HG02943 (cell line): ENCODE measurements around the gene EMC6.
"Not testable (repeated sequence)": the region's sequence is repeated elsewhere in the genome, so short reads cannot be mapped to it uniquely, and the experiment has no call there.

Source experiments
- ATAC-seq: cut with Tn5 transposase; IDR thresholded peaks from one replicate; pipeline ENCODE4 v1.9.1; 2021; ENCODE audit warnings: mild to moderate bottlenecking, low read depth, moderate library complexity; ENCODE audit not compliant: unreplicated experiment

Gene EMC6

DNA sequence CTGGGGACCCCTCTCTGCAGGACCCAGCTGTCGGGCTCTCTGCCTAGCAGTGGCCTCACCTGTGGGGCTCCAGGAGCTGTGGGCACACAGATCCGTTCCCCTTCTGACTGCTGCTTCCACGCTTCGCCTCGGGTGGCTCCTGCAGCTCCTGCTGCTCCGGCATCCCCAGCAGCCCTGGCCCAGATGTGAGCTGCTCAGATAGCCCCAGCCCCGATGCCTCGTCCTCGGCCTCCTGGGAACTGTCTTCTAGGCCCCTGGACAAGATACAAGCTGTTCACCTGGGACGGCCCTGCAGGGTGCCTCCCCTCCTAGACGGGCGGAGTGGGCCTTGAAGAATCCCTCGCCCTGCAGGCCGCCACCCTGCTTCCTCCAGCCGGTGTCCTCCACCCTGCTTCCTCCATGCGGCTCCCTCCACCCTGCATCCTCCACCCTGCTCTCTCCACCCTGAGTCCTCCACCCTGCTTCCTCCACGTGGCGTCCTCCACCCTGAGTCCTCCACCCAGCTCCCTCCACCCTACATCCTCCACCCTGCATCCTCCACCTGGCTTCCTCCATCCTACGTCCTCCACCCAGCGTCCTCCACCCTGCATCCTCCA is 11.0 kb downstream of the EMC6 start:
- ATAC-seq: no peak

- ATAC-seq: no peak
These were observed 12.4 kb downstream of the EMC6 start for GRCh38 chr17:3681057-3681456.

- no peak for ATAC-seq
These were observed 13.0 kb downstream of the EMC6 start for GRCh38 chr17:3681565-3681964.

DNA sequence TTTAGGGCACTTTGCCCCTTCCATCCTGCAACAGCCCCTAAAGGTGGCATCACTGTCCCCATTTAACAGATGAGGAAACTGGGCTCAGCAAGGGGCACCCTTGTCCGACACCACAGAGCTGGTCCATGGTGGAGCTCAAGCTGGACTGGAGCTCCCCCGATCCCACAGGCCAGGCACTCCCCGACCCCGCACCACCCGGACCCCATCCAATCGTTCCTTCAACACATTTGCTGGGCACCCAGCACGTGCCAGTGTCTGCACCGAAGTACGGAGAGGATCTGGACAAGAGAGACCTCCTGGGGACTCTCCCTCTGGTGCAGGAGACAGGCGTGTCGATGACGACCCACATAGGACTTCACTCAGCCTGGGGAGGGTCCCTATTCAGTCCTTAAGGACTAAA is 13.4 kb downstream of the EMC6 start:
- ATAC-seq: no peak

DNA sequence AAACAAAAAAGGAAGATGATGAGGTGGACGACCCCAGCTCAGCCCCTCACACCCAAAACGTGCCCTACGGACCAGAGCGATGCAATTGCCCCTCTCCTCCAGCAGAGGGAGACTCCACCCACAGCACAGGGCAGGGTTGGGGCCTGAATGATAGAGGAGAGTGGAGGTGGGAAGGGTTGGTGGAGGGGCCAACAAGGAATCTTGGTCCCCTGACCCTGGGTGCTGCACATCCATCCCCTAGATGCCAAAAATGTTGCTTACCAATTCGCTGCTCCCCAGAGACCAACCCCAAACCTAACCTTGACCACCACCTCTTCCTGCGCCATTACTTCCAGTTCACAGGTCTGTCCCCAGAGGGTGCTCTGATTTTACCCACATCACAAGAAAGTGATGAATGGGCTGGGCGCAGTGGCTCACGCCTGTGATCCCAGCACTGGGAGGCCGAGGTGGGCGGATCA is 14.5 kb downstream of the EMC6 start:
- no peak for ATAC-seq

DNA sequence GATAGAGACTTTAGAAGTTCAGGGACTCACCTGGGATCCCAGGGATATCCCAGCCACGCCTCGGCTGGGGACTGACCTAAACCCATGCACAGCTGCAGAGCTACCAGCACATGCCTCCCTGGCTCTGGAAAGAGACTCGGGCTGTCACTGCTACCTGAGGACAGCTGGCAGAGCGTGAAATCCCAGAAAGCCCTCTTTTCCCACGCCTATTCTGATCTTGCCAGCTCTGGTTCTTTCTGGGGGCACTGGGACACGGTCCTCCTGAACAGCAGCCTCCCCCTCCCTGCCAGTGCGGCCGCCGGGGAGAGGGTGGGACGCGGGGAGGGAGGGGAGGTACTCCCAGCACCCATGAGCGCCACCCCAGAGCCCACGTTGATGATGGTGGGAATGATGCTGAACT is 16.6 kb downstream of the EMC6 start:
- ATAC-seq: no peak

DNA sequence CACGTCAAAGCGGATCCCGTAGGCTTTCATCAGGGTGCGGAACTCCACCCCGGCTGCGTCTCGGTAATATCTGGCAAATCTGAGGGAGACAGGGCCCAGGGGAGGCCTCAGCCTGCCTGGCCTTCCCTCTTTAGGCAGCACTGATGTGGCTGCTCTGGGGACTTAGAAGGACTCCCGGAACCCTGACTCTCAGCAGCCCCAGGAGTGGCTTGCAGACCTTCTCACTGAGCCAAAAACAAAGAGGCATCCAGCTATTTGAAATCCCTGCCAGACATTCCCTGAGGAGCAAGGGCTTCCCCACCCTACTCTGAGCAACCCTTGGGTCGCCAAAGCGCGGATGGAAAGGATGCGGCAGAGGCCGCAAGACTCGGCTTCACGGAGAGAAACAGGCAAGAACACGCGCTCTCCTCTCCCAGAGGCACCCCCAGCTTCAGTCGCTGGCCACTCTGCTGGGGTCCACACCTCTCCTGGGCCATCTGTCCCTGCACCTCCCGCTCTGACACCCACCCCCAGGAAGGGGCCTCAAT is 19.5 kb downstream of the EMC6 start:
- no peak for ATAC-seq

GRCh38 chr17:3688852-3689261 is 20.2 kb downstream of the EMC6 start:
- ATAC-seq: no peak

DNA sequence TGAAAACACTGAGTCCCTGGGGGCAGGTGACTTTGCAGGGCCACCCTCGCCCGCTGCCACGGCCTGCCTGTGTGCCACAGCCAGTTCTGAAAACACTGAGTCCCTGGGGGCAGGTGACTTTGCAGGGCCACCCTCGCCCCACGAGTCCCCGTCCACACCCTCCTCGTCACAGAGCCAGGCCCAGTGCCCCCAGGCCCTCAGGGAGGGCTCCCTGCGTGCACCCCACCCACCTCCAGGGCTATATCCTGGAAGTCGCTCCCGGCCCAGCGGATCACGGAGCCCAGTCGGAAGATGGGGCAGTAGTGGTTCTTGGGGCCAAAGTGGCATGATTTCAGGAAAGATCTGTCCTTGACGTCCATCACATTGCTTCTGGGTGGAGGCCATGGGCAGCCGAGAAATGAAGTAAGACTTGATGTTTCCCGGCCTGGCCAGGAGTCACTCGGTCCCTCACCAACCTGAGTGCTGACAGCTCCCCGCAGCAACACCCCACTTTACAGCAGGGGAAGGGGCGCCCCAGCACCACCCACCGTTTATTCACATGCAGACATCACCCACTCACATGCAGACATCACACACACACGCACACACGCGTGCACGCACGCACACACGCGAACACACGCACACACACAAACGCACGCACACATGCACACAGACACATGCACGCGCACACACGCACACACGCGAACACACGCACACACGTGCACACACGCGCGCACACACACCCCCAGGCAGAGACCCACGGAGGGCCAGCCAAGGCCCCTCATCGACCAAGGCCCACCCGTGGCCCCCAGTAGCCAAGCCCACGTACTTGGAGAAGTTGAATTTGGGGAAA is 20.9 kb downstream of the EMC6 start:
- no peak for ATAC-seq

- no peak for ATAC-seq
These were observed 21.6 kb downstream of the EMC6 start for GRCh38 chr17:3690094-3690715.

DNA sequence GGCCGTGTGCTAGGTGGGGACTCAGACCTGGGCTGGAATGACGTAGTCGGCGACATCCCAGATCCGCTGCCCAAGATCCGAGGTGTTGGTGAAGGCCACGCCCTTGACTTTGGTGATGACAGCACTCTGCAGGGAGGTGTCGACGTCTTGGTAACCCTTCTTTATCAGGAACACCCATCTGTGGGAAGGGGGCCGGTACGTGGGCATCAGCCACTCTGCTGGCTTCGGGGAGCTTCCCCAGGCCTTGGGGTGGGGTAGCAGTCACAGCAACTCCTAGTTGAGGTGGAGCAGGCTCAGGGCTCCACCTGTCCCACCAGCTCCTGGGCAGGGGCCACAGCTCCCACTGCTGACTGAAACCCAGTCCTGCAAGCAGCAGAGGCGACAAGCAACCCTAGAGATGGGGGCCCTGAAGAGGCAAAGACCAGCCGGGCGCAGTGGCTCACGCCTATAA is 23.0 kb downstream of the EMC6 start:
- no peak for ATAC-seq

- no peak for ATAC-seq
These were observed 23.7 kb downstream of the EMC6 start for GRCh38 chr17:3692346-3692745.

GRCh38 chr17:3693141-3693540 is 24.5 kb downstream of the EMC6 start:
- ATAC-seq: no peak

GRCh38 chr17:3693829-3694231 is 25.2 kb downstream of the EMC6 start:
- ATAC-seq: no peak

- no peak for ATAC-seq
These were observed 26.6 kb downstream of the EMC6 start for GRCh38 chr17:3695129-3695722.

GRCh38 chr17:3695723-3696411 is 27.3 kb downstream of the EMC6 start, which contains the start of gene P2RX5:
Gene P2RX5, minus strand, starts transcription at chr17:3696155. Its CDS starts 150 bp downstream, at chr17:3696005.
- ATAC-seq: no peak

DNA sequence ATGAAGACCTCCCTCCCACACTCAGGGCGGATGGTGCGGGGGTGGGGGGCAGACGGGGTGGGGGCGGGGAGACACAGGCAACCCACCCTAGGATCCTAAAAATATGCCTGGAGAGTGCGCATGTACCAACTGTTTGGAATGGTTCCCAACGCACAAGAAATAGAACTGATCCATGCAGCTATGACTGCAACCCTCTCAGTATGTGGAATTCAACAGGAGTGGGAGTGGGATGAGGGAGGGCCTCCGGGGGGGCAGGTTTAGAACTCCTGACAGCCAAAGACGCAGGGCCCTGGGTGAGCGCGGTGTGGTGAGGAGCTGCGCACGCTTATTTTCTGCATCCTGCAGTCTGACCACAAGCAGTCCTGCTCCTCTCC is 28.5 kb downstream of the EMC6 start:
- no peak for ATAC-seq

DNA sequence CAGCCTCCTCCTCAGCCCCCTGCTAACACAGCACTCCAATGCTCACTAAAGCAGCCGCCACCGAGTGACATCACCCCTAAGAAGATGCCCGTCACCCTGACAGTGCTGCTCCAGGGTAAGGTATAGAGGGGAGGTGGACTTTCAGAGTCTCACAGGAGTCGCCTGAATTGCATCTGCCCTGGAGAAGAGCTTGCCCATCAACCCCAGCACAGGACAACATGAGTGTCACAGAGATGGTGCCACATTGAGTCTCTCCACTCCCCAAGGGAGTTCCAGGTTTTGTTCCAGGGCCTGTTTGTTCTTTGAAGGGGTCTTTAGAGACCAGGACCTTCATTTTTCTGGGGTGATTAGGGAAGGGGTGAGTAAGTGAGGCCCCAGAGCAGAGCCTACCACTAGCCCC is 29.5 kb downstream of the EMC6 start:
- no peak for ATAC-seq

DNA sequence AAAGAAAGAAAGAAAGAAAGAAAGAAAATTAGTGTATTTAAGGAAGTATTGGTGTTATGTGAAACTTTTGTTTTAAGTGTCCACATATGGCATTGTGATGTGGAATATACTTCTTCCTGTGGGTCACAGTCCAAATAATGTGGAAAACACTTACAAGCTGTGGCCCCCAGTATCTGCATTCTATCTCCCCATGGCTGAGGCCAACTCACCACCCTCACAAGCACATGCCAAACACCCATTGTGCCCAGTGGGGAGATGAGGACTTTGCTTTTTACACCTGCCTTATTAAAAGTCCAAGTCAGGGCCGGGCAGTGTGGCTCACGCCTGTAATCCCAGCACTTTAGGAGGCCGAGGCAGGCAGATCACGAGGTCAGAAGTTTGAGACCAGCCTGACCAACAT is 31.3 kb downstream of the EMC6 start:
- ATAC-seq: no peak

- ATAC-seq: not testable (repeated sequence)
These were observed 33.5 kb downstream of the EMC6 start for GRCh38 chr17:3702041-3702539.
